ENCODE measurements around the gene RELT.
A peak's percentile ranks its signal among the peaks of the same experiment; 100 is the strongest.

Gene RELT

DNA sequence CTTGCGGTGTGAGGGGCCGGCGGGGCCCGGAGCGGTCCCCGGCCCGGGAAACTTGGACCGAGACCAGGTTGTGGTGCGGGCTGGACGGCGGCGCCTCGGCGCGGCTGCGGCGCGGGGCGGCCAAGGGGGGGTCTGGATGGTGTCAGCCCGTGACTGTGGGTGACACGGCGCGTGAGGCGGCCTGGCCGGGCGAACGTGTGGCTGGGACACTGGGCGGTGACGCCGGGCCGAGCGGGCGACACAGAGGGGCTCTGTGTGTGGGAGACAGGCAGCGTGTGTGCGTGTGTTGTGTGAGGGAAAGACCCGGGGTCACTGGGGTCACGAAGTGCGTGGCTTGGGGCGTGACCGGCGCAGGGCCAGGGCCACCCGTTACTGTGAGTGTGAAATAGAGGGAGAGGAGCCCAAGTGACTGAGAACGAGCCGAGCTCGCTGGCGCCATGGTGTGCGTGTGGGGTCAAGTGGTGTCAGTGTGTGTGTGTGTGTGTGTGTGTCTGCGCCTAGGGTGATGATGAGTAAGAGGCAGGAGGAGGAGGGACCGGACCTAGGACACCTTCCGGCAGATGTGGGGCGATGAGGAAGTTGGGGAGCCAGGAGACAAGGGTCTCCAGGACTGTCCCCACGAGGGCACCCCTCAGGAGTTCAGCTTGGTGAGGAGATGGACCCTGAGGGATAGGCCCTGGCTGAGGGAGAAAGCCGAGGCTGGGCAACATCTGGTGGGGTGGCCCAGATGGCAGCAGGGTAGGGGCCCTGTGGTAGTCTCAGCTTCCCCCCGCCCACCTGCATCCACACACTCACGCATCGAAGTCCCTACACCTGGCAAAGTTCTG, 817 bp downstream of the RELT start:
- DNase-seq, result peak; percentile 45 to 80 (median 53)

DNA sequence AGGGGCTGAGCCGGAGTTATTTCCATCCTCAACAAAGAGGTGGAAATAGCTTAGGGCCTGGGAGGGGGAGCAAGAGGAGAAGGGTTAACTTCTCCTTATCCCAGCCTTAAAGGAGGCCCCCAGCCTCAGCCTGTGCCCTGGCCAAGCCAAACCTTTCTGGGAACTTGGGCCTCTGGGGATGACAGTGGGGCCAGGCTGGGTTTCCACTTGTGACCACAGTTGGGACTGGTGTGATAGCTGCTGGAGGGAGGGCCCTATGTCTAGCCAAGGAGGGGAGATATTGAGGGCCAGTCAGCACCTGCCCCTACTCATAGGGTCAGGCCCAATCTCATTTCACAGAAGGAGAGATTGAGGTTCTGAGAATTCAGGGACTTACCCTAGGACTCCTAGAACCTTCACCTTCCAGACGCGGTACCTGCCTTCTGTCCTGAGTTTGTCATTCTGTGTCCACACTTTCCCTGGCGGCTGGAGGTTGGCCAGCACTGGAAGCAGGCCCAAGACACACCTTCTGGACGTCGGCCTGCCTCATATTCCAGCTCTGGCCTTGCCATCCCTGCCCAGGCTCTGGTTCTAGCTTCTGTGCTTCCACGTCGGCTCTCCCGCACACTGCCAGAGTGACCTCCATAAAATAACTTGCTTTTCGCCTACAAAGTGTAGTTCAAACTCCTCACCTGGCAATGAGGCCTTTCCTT, 3.1 kb downstream of the RELT start:
- DNase-seq, result no peak

DNA sequence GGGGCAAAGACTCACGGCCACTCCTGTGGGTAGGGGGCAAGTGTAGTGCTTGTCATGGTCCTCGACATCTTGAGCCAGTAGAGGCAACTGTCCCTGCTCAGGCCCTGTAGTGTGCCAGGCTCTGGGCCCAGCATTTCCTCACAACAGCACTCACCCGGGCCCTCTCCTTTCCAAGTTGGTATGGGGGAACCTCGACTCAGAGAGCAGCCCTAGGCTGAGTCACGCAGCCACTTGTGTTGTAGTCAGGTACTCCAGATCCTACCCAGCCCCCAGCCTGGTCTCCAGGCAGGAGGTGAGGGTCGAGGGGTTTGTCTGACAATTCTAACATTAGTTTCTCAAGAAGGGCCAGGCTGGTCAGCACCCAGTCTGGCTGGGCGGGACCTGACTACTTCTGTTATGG, 4.1 kb downstream of the RELT start:
- DNase-seq, result no peak

DNA sequence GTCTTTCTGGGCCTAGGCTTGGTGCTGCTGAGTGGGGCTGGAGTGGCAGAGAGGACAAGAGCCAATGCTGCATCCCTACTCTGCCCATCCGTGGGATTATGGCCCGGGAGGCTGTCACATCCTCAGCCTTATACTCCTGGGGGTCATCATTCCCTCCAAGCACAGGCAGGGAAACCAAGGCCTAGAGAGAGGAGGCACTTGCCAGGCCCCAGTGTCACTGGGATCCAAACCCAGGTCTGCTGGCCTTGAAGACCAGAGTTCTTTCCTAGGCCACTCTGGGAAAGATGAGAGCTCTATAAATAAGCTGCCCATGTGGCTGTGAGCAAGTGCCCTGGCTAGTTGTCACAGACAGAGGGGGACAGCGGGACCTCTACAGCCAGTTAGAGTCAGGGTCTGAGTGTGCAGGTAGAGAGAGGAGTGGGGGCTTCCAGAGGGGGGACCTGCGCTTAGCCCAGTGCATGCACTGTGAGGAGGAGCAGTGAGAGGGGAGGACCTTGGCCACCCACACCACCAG, 4.8 kb downstream of the RELT start:
- DNase-seq, result no peak

DNA sequence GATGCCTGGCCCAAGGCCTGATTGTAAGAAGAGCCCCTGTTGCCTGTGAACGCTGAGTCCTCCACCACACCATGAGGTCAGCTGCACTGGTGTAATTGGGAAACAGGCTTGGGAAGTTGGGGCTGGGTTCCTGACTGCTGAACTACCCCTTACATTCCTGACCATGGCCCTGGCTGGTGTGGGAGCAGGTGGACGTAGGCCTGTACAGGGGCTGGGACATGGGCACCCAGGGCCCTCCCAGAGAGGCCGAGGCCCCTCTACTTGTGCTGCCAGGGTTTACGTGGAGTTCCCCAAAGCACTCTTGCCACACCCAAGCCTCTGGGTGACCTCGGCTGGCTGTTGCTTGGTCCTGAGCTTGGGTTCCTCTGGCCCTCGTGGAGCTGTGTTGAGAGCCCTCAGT, 5.4 kb downstream of the RELT start:
- no peak for DNase-seq

DNA sequence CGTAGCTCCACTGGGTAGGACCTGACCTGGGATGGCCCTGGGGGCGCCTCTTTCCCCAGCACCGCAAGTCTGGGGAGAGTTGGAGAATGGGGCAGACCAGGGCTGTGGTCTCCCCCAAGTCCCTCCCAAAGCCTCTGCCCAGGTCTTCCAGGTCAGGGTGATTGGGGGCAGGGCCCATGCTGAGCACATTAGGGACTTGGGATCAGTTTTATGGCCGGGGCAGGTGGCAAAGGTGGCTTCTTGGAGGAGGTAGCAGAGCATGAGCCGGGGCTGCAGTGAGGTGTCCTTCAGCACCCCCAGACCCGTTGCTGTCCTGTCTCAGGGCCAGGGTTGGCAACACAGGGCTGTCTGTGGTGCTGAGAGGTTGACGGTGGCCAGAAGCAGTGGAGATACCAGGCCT, 6.0 kb downstream of the RELT start:
- DNase-seq, result no peak

DNA sequence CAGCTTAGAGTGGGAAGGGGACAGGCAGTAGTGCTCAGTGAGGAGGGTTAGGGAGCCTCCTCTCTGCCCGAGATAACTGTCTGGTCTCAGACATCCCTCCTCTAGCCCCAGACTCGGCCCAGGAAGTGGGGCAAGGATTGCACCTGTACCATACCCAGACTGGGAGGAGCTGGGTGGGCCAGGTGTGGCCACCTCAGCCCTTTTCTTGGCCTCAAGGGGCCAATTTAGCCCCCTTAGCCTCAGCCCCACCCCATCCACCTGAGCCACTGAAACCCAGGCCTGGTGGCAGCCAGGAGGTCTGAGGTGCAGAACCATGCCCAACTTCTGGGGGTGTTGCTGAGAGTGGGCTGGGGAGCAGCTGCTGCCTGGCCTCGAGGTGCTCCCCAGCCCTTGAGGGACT, 6.5 kb downstream of the RELT start:
- no peak for DNase-seq

DNA sequence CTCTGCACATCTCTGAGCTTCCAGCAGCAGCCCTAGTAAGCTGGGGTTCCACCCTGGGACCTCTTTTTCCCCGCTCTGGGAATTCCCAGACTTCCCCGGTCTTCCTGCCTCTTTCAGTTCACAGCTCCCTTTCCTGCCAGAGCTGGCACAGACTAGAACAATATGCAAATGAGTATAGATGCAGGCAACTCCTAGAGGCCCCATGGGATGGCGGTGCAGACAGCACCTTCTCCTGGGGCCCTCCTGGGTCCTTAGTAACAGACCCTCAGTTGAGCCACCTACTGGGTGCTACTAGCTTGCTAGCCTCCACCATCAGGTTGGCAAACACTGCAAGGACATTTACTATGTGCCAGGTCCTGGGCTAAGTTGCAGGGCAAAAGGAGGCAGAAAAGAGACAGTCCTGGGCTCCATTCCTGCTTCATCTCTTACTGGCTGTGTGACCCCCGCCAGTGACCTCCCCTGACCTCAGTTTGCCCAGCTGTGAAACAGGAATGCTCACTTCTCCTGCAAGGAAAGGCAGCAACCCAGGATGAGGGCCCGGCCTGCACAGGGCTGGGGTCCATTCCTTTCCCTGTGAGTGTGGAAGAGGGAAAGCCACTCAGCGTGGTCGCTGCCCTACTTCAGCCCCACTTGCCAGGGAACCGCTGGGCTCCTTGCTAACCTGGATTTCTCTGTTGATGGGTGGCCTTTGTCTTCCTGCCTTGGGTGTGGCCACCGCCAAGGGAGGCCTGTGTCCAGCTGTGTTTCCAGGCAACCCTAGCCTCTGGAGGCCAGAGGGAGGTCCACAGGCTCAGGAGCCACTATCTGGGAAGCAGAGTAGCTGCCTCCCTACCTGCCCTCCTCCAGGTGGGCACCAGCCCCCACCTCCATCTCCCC, 7.3 kb downstream of the RELT start:
- no peak for DNase-seq

DNA sequence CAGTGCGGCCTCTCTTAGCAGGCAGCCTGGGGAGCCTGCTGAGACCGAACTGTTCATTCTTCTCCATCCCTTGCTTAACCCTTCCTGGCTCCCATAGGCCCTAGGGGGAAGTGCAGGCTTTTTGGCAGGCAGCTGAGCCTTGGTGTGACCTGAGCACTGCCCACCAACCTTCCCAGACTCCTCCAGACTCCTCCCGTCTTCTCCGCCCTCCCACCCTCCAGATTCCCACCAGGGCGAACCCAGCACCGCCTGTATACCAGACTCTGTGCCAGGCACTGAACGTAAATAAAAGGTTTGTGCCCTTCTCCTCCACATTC, 7.9 kb downstream of the RELT start:
- no peak for DNase-seq

DNA sequence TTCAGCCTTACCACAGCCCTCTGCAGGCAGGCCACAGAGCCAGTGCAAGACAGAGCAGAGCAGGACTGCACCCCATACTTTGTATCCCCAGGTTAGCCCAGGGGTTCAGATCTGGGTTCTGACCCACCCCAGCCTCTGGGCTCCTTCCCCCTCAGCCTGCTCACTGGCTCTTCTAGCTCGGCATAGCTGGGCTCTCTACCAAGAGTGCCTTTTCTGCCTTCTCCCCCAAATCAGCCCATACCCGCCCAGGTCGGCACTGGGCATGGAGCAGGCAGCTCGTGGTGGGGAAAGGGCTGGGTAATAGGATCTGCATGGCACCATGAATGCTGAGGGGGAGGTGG, 8.3 kb downstream of the RELT start:
- DNase-seq, result no peak

DNA sequence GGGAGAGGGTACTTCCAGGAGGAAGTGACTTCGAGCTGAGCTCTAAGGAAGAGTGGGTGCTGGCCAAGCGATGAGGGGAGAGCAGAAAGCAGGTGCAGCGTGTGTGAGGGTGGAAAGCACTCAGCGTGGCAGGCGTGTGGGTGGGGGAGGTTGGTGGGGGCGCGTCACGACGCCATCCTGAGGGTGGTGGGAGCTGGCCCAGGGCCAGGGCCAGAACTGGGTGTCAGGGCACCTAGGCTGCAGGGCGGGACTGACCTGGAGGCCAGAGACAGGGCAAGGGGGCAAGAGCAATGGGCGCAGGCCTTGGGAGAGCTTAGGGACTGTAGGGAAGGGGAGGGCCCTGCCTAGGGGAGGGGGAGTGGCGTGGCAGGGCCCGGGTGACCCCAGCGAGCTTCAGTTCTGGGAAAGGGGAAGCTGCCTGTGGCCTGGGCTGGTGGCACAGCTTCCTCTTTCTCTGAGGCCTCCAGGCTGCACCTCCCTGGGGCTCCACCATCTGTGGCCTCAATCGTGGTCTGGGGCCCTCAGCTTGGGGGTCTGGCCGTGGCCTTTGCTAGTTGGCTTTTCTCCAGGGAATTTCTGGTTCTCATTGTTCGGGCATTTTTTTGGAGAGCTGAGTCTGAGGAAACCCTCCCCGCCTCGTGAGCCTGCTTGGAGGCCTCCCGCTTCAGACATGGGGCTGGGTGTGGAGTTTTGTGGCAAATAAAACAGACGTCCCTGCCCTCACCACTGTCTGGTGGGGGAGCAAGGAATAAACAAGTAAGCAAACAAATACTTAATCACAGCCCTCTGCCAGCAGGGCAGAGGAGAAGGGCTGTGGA, 8.9 kb downstream of the RELT start:
- peak in 1 of 5 donors; percentile 17 for DNase-seq

DNA sequence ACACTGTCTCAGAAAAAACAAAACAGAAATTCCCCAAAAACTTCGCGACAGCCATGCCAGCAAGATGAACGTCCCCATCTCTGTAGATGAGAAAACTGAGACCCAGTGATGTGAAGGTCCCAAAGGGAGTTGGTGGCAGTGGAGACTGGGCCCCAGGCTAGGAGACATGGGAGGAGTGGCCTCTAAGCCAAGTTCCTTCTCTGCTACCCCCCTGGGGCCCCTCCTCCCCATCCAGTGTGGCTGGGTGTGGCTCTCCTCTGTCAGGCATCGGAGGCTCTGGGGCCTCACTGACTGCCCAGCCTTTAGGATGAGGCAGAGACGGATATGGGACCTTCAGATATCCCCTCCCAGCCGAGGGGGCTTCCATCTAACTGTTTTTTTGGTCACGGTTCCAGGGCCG, 9.8 kb downstream of the RELT start:
- DNase-seq, result no peak

DNA sequence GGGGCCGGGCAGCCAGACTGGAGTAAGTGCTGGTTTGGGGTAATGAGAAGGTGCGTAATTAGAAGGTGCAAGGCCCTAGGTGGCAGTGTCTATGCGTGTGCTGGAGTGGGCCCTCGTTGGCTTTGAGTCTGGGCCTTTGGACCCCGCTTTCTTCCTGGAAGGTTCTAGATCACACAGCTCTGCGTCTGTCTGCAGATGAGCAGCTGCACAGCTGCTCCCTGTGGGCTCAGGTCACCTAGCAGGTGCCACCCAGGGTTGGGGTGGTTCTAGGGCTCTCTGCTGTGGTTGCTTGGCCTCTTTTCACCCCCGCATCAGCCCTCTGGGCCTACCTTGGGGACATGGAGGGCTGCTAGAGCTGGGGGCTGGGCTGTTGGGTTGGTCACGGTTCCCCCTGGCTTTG, 10.3 kb downstream of the RELT start:
- no peak for DNase-seq

DNA sequence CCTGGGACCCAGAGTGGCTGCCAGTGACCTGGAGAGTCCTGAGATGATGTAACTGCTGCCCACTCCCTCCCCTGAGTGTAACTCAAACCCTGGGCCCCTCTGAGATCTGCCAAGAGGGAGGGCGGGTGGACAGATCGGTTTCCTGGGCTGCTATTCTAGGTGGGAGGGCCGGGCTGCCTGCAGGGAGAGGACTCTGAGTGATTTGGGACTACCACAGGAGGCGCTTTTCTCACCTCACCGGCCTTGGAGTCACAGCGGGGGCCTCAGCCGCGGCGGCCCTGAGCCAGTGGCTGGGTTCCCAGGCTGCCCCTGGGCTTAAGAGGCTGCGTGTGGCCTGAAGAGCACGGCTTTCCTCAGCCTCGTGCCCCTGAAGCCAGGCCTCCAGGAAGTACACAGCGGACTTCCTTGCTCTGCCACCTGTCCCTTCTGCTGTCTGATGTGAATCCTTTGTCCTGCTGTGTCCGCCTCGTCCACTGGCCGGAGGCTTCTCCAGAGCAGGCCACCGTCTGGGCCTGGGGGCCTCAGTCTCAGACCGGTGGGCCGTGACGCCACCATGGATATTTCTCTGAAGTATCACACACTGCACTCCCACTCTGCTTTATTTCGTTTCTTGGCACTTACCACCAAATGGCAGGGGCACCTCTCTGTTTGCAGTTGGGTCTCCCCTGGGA, 11.5 kb downstream of the RELT start:
- no peak for DNase-seq

DNA sequence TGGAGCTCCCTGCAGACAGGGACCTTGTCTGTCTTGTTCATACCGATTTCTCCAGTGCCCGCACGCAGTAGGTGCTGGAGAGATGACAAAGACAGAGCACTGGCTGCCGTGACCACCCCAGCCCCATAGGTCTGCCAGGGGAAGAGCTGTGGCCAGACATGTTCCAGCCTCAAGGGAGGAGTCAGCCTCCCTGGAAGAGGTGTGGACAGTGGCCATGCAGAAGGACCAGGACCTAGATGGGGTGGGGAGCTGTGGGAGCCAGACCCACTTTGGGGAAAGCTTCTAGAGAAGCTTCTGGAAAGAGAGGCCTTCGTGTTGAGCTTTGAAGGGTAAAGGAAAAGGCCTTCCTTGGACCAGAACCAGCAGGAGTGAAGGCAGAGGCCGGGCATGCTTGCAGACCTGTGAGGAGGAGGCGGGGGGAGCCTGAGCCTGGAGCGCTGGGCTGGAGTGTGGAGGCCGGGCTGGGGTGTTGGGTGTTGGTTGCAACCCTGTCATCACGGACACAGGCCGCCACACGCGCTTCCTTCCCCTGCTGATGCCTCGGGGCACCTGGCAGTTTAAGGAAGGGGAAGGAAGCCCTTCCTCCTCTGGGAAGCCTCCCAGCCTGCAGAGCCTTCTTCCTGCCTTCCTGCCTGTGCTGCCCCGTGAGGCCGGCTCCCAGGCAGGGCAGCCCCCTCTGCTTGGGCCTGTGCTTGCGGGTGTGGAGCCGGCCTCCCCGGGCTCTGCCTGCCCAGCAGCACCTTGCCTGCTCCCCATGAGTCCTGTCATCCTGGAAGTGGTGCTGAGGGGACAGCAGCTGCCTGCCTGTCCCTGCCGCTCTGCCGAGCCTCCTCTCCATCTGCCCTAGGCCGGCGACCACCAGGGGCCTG, 12.3 kb downstream of the RELT start:
- no peak for DNase-seq

DNA sequence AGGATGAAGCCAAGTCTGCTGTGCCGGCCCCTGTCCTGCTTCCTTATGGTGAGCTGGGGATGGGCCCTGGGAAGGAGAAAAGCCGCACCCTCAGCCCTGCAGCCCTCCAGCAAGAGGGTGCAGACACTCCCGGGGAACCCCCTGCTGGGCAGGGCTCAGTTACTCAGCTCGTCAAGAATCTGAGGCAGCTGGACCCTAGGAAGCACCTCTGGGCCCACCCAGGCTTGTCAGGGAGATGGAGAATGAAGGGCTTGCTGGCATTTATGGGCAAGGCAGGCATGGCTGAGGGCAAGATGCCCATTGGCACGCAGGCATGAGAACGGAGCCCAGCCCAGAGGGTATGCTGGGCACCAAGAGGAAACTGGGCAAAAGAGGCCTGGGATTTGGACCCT, 12.9 kb downstream of the RELT start:
- no peak for DNase-seq

DNA sequence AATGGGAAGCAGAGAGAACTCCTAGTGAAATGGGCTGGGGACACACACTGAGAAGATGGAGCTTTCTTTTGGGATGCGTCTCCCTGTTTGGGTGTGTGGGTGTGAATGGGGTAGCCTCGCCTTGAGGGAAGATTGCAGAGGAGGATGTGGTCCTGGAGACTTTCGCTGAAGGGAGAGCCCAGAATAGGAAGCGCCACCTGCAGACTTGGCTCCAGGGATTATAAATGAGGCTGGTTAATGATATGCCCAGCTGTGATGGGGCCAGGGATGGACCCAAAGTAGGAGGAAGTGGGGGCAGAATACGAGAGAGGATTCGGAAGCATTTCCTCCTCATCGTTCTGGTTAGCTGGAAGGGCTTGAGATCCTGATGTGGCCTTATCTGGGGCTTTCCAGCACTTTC, 13.7 kb downstream of the RELT start:
- DNase-seq, result no peak

DNA sequence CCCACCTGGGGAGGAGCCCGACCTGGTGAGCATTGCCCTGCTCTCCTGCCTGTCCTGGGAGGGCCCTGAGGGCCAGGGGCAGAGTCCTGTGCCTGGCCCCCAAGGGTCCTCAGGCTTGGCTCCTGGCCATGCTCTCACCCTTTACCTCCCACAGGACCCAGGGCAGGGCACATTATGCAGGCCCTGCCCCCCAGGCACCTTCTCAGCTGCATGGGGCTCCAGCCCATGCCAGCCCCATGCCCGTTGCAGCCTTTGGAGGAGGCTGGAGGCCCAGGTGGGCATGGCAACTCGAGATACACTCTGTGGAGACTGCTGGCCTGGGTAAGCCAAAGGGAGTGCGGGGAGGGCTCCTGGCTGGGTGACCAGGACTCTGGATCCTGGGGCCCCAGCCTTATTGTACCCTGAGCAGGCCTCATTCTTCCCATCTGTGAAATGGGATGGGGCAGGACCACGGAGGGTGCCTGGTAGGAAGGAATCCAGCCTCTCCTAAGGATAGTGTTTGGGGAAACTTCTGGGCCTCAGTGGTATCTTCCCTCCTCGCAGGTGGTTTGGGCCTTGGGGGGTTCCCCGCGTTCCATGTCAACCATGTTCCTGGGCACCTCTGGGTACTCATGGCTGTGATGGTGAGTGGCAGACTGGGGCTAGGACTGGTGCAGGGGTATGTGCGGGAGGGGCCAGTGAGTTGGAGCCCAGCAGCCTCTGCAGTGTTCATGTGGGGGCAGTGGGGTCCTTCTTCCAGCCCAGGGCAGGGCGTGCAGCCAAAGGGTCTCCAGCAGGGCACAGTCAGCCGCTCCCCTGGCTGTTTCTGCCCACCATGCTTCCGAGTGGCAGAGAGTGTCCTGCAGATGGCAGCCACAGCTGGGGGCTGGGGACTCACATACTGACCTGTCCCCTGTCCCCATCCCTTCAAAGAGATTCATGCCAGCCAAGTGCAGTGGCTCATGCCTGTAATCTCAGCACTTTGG, 14.7 kb downstream of the RELT start:
- DNase-seq, result no peak

DNA sequence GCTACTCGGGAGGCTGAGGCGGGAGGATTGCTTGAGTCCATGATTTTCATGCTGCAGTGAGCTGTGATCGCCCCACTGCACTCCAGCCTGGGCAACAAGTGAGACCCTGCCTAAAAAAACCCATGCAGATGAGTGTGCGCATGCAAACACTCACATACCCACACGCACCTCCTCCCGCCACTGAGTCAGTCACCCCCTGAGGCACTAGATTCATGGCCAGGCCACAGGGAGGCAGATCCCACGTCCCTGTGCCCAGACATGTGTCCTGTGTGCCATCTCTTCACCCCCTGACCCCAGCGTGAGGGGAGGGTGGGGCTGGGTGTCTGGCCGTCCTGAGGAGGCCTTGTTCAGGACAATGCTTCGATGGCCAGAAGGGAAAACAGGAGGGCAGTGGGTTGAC, 15.5 kb downstream of the RELT start:
- DNase-seq, result no peak
